Activated CD4-positive, alpha-beta T cell treated with anti-CD3 and anti-CD28 coated beads, Interleukin-2, amount 10 ng/mL, durations not matched to agents 7 days and 5 days (primary cell): Measurements from ENCODE around the gene PRR33. TPM values are rescaled to one million over a fixed set of nuclear protein-coding genes. Genes with fewer than 3 reads are reported as not detected.

Experiments used
- CTCF ChIA-PET: fragments of 350-600 bp; sonication (Branson Sonifier 250); formaldehyde crosslinking; loops from one replicate; lab custom pipeline; 2021; ENCODE audit warnings: antibody characterized with exemption; lab: Charles Lee
- POLR2A ChIA-PET: fragments of 350-600 bp; sonication (Branson Sonifier 250); formaldehyde crosslinking; loops from one replicate; lab custom pipeline; 2021; ENCODE audit warnings: antibody characterized with exemption; lab: Charles Lee
- DNase-seq: peaks from one replicate; pipeline ENCODE4 v3.0.0-alpha.2; 2020
- H3K27ac Mint-ChIP-seq: one replicate; pipeline ENCODE4 v1.8.0; 2021; ENCODE audit warnings: mild to moderate bottlenecking, moderate library complexity, mixed read lengths
- H3K27me3 Mint-ChIP-seq: one replicate; pipeline ENCODE4 v1.8.0; 2021; ENCODE audit warnings: mixed read lengths
- H3K36me3 Mint-ChIP-seq: one replicate; pipeline ENCODE4 v1.8.0; 2021; ENCODE audit warnings: low read depth, mixed read lengths
- H3K4me1 Mint-ChIP-seq: one replicate; pipeline ENCODE4 v1.8.0; 2021; ENCODE audit warnings: mixed read lengths
- H3K4me3 Mint-ChIP-seq: one replicate; pipeline ENCODE4 v1.8.0; 2021; ENCODE audit warnings: mild to moderate bottlenecking, moderate library complexity, mixed read lengths
- H3K9me3 Mint-ChIP-seq: one replicate; pipeline ENCODE4 v1.8.0; 2021; ENCODE audit warnings: mixed read lengths
- total RNA-seq, 2 experiments: library from RNA; stranded (reverse); gene quantifications; one replicate each; pipeline ENCODE4 v1.2.3, GENCODE V29; 2021

The PRR33 gene
- total RNA-seq, 2 experiments from 2014 or later: 0.05 TPM; not detected in 1

- Mint-ChIP-seq H3K36me3 (no peaks in the 10 kb centered on the region), H3K9me3 (no peaks in the 10 kb centered on the region), H3K4me1 (peaks cover 6% of the 10 kb centered on the region), H3K4me3 (no peak overlapping the region), H3K27me3 (peaks cover 5% of the 10 kb centered on the region), H3K27ac (no peak overlapping the region)
- ChIA-PET POLR2A (no interaction called here), CTCF (no interaction called here)
- no peak for DNase-seq
These were observed 33.9 kb upstream of the PRR33 start for GRCh38 chr11:1925373-1926155.

- ChIA-PET POLR2A (no interaction called here), CTCF (no interaction called here)
- H3K27me3 Mint-ChIP-seq: peaks cover 2% of the 10 kb centered on the region
- H3K36me3 Mint-ChIP-seq: no peaks in the 10 kb centered on the region
- no peak for DNase-seq
- H3K9me3 Mint-ChIP-seq: no peaks in the 10 kb centered on the region
- no peak overlapping the region for H3K4me3 Mint-ChIP-seq
- no peak overlapping the region for H3K27ac Mint-ChIP-seq
- peaks cover 4% of the 10 kb centered on the region for H3K4me1 Mint-ChIP-seq
These were observed 33.1 kb upstream of the PRR33 start for GRCh38 chr11:1924646-1925372.

- Mint-ChIP-seq H3K9me3 (no peaks in the 10 kb centered on the region), H3K4me1 (peaks cover 4% of the 10 kb centered on the region), H3K27me3 (no peaks in the 10 kb centered on the region), H3K36me3 (no peaks in the 10 kb centered on the region), H3K4me3 (no peak overlapping the region), H3K27ac (no peak overlapping the region)
- no peak for DNase-seq
- ChIA-PET POLR2A (no interaction called here), CTCF (no interaction called here)
These were observed 32.5 kb upstream of the PRR33 start for GRCh38 chr11:1924181-1924580.

GRCh38 chr11:1923201-1923956 lies 31.7 kb upstream of the PRR33 start:
- Mint-ChIP-seq H3K9me3 (no peaks in the 10 kb centered on the region), H3K27ac (no peak overlapping the region), H3K4me1 (peaks cover 4% of the 10 kb centered on the region), H3K27me3 (no peaks in the 10 kb centered on the region), H3K36me3 (no peaks in the 10 kb centered on the region), H3K4me3 (no peak overlapping the region)
- ChIA-PET CTCF (no interaction called here), POLR2A (no interaction called here)
- no peak for DNase-seq

- Mint-ChIP-seq H3K27me3 (no peaks in the 10 kb centered on the region), H3K4me1 (peaks cover 4% of the 10 kb centered on the region), H3K36me3 (no peaks in the 10 kb centered on the region), H3K27ac (no peak overlapping the region), H3K9me3 (no peaks in the 10 kb centered on the region), H3K4me3 (no peak overlapping the region)
- no peak for DNase-seq
- POLR2A ChIA-PET: no interaction called here
- CTCF ChIA-PET: interaction anchor here (0.7 to 1.7 kb wide), 7 partner anchors 14 to 1208 kb away, joined by 3 to 6 read pairs (median 3); no protein-coding TSS in a partner anchor
These were observed 30.9 kb upstream of the PRR33 start for GRCh38 chr11:1922481-1923081.

GRCh38 chr11:1921574-1922141 lies 30.0 kb upstream of the PRR33 start:
- ChIA-PET CTCF (interaction anchor here (0.6 to 3.2 kb wide), 9 partner anchors 15 to 1018 kb away, joined by 3 to 18 read pairs (median 4); partner anchors contain the start of gene PRR33), POLR2A (no interaction called here)
- no peak overlapping the region for H3K27ac Mint-ChIP-seq

GRCh38 chr11:1920909-1921573 lies 29.3 kb upstream of the PRR33 start:
- Mint-ChIP-seq H3K4me1 (peaks cover 5% of the 10 kb centered on the region), H3K9me3 (no peaks in the 10 kb centered on the region), H3K27me3 (no peaks in the 10 kb centered on the region), H3K27ac (peak overlapping the region; percentile 57), H3K36me3 (no peaks in the 10 kb centered on the region), H3K4me3 (no peak overlapping the region)
- POLR2A ChIA-PET: no interaction called here
- CTCF ChIA-PET: interaction anchor here (0.6 to 3.2 kb wide), 4 partner anchors 30 to 1018 kb away, joined by 3 to 18 read pairs (median 4); partner anchors contain the start of gene PRR33
- no peak for DNase-seq

More at GRCh38 chr11:1921574-1922141, 30.0 kb upstream of the PRR33 start:
- H3K36me3 Mint-ChIP-seq: no peaks in the 10 kb centered on the region
- peaks cover 4% of the 10 kb centered on the region for H3K4me1 Mint-ChIP-seq
- H3K27me3 Mint-ChIP-seq: no peaks in the 10 kb centered on the region
- H3K9me3 Mint-ChIP-seq: no peaks in the 10 kb centered on the region
- H3K4me3 Mint-ChIP-seq: no peak overlapping the region
- no peak for DNase-seq

GRCh38 chr11:1920128-1920908 lies 28.6 kb upstream of the PRR33 start:
- Mint-ChIP-seq H3K27ac (no peak overlapping the region), H3K4me1 (peaks cover 10% of the 10 kb centered on the region), H3K4me3 (no peak overlapping the region), H3K36me3 (no peaks in the 10 kb centered on the region), H3K9me3 (peaks cover under 1% of the 10 kb centered on the region), H3K27me3 (no peaks in the 10 kb centered on the region)
- POLR2A ChIA-PET: no interaction called here
- CTCF ChIA-PET: interaction anchor here (1.0 to 3.2 kb wide), 3 partner anchors 29 to 70 kb away, joined by 3 to 18 read pairs (median 3); partner anchors contain the start of gene PRR33
- DNase-seq: no peak

- CTCF ChIA-PET: interaction anchor here (1.7 to 3.2 kb wide), 2 partner anchors 29 to 37 kb away, joined by 3 to 18 read pairs; partner anchors contain the start of gene PRR33
- Mint-ChIP-seq H3K9me3 (peaks cover 8% of the 10 kb centered on the region), H3K27me3 (no peaks in the 10 kb centered on the region), H3K27ac (peak within 1 kb of the TSS; percentile 13), H3K4me1 (peaks cover 14% of the 10 kb centered on the region), H3K36me3 (no peaks in the 10 kb centered on the region), H3K4me3 (no peak within 1 kb of the TSS)
- no peak for DNase-seq
- POLR2A ChIA-PET: no interaction called here
These were observed 27.9 kb upstream of the PRR33 start, which contains the start of gene TNNT3 for GRCh38 chr11:1919391-1920127. Gene TNNT3, plus strand, starts transcription at chr11:1919703. Its CDS starts 3,172 bp downstream, at chr11:1922875.

- Mint-ChIP-seq H3K9me3 (peaks cover 12% of the 10 kb centered on the region), H3K36me3 (no peaks in the 10 kb centered on the region), H3K27ac (peak overlapping the region; percentile 9), H3K4me3 (no peak overlapping the region), H3K4me1 (peaks cover 14% of the 10 kb centered on the region), H3K27me3 (peaks cover 2% of the 10 kb centered on the region)
- POLR2A ChIA-PET: no interaction called here
- no peak for DNase-seq
- CTCF ChIA-PET: interaction anchor here (1.3 to 3.2 kb wide), 3 partner anchors 28 to 69 kb away, joined by 3 to 18 read pairs (median 3); partner anchors contain the start of gene PRR33
These were observed 27.0 kb upstream of the PRR33 start for GRCh38 chr11:1918436-1919315.
